H9 (cell line): ENCODE results near the gene SEPTIN3. TPM values are rescaled to one million over a fixed set of nuclear protein-coding genes. Genes with fewer than 3 reads are reported as not detected.

Experiments
- DNase-seq: peaks from one replicate; pipeline ENCODE4 v3.0.0-alpha.2; 2017
- H2AFZ ChIP-seq: one replicate; pipeline ENCODE4 v1.6.1; 2013; ENCODE audit warnings: mild to moderate bottlenecking, low read length, control low read depth, moderate library complexity
- H2AK5ac ChIP-seq: 2 replicates; pipeline ENCODE4 v1.6.1; 2013; ENCODE audit warnings: low read length, control low read depth, mixed read lengths; ENCODE audit not compliant: insufficient read length
- H2BK120ac ChIP-seq: one replicate; pipeline ENCODE4 v1.6.1; 2013; ENCODE audit warnings: low read depth, mild to moderate bottlenecking, low read length, control low read depth, inconsistent platforms; ENCODE audit not compliant: poor library complexity, severe bottlenecking
- H2BK12ac ChIP-seq: 2 replicates; pipeline ENCODE4 v1.6.1; 2013; ENCODE audit warnings: low read length, control low read depth, mixed read lengths, low read depth; ENCODE audit not compliant: insufficient read length
- H2BK15ac ChIP-seq: 2 replicates; pipeline ENCODE4 v1.6.1; 2013; ENCODE audit warnings: low read depth, low read length, control low read depth
- H2BK20ac ChIP-seq: one replicate; pipeline ENCODE4 v1.6.1; 2013; ENCODE audit warnings: low read depth, mild to moderate bottlenecking, low read length, control low read depth, inconsistent platforms; ENCODE audit not compliant: poor library complexity, severe bottlenecking
- H2BK5ac ChIP-seq: 2 replicates; pipeline ENCODE4 v1.6.1; 2013; ENCODE audit warnings: low read length, control low read depth, mixed read lengths; ENCODE audit not compliant: insufficient read length
- H3K14ac ChIP-seq: 2 replicates; pipeline ENCODE4 v1.6.1; 2013; ENCODE audit warnings: low read length, control low read depth; ENCODE audit not compliant: insufficient read depth
- H3K18ac ChIP-seq: 2 replicates; pipeline ENCODE4 v1.6.1; 2013; ENCODE audit warnings: low read depth, mild to moderate bottlenecking, mixed read lengths, low read length, control low read depth; ENCODE audit not compliant: insufficient read length
- H3K23ac ChIP-seq: 2 replicates; pipeline ENCODE4 v1.6.1; 2013; ENCODE audit warnings: low read length, control low read depth, mixed read lengths, low read depth; ENCODE audit not compliant: insufficient read length
- H3K23me2 ChIP-seq: 2 replicates; pipeline ENCODE4 v1.6.1; 2013; ENCODE audit warnings: low read depth, mild to moderate bottlenecking, mixed read lengths, low read length, control low read depth; ENCODE audit not compliant: insufficient read length, poor library complexity, severe bottlenecking
- H3K27ac ChIP-seq: 2 replicates; pipeline ENCODE4 v1.5.1; 2013; ENCODE audit warnings: low read length, control low read depth, mixed read lengths, low read depth; ENCODE audit not compliant: insufficient read length
- H3K27me3 ChIP-seq: 2 replicates; pipeline ENCODE4 v1.6.1; 2013; ENCODE audit warnings: low read length, control low read depth, inconsistent platforms; ENCODE audit not compliant: insufficient read depth
- H3K4ac ChIP-seq: 2 replicates; pipeline ENCODE4 v1.6.1; 2013; ENCODE audit warnings: low read depth, mild to moderate bottlenecking, control low read depth, inconsistent platforms, low read length, moderate library complexity
- H3K4me1 ChIP-seq: 2 replicates; pipeline ENCODE4 v1.6.1; 2013; ENCODE audit warnings: low read length, control low read depth, inconsistent platforms; ENCODE audit not compliant: insufficient read depth
- H3K4me2 ChIP-seq: 2 replicates; pipeline ENCODE4 v1.6.1; 2013; ENCODE audit warnings: low read length, control low read depth, mixed read lengths; ENCODE audit not compliant: insufficient read length, insufficient read depth
- H3K56ac ChIP-seq: 2 replicates; pipeline ENCODE4 v1.6.1; 2013; ENCODE audit warnings: low read depth, mild to moderate bottlenecking, mixed read lengths, low read length, control low read depth; ENCODE audit not compliant: insufficient read length
- H3K79me1 ChIP-seq: 2 replicates; pipeline ENCODE4 v1.6.1; 2013; ENCODE audit warnings: low read depth, mild to moderate bottlenecking, moderate library complexity, low read length, control low read depth, inconsistent platforms; ENCODE audit not compliant: insufficient read depth, poor library complexity, severe bottlenecking
- H3K79me2 ChIP-seq: 2 replicates; pipeline ENCODE4 v1.6.1; 2013; ENCODE audit warnings: low read length, control low read depth, inconsistent platforms; ENCODE audit not compliant: insufficient read depth
- H3K9ac ChIP-seq: 2 replicates; pipeline ENCODE4 v1.6.1; 2013; ENCODE audit warnings: low read length, control low read depth, mixed read lengths; ENCODE audit not compliant: insufficient read length; ENCODE audit errors: extremely low read depth
- H3K9me3 ChIP-seq: one replicate; pipeline ENCODE4 v1.6.1; 2013; ENCODE audit warnings: low read depth, low read length, inconsistent platforms; ENCODE audit not compliant: control insufficient read depth
- H3T11ph ChIP-seq: one replicate; pipeline ENCODE4 v1.6.1; 2013; ENCODE audit warnings: mild to moderate bottlenecking, low read length, control low read depth, inconsistent platforms
- H4K20me1 ChIP-seq: one replicate; pipeline ENCODE4 v1.6.1; 2013; ENCODE audit not compliant: control insufficient read depth, insufficient read length, insufficient read depth
- H4K5ac ChIP-seq: 2 replicates; pipeline ENCODE4 v1.6.1; 2013; ENCODE audit warnings: low read depth, mild to moderate bottlenecking, mixed read lengths, low read length, control low read depth; ENCODE audit not compliant: insufficient read length
- H4K8ac ChIP-seq: replicated peaks from 2 replicates; pipeline ENCODE4 v1.6.1; 2013; ENCODE audit warnings: low read length, control low read depth, mixed read lengths, low read depth; ENCODE audit not compliant: insufficient read length
- H4K91ac ChIP-seq: 2 replicates; pipeline ENCODE4 v1.6.1; 2013; ENCODE audit warnings: low read depth, mild to moderate bottlenecking, moderate library complexity, mixed read lengths, low read length, control low read depth; ENCODE audit not compliant: insufficient read length
- H3K27ac Mint-ChIP-seq, 3 experiments: 2 replicates in 2 of 3; 3 replicates in 1 of 3; pipeline ENCODE4 v1.8.0; 2020 to 2021; ENCODE audit warnings: mixed read lengths in 3 of 3, mild to moderate bottlenecking in 1 of 3, moderate library complexity in 1 of 3
- H3K27me3 Mint-ChIP-seq: 2 replicates; pipeline ENCODE4 v1.8.0; 2021; ENCODE audit warnings: low read depth, mild to moderate bottlenecking, moderate library complexity, mixed read lengths
- H3K36me3 Mint-ChIP-seq, 3 experiments: 2 replicates in 2 of 3; 3 replicates in 1 of 3; pipeline ENCODE4 v1.8.0; 2020 to 2021; ENCODE audit warnings: low read depth in 3 of 3, mixed read lengths in 3 of 3; ENCODE audit not compliant: insufficient read depth in 1 of 3
- H3K4me1 Mint-ChIP-seq, 2 experiments: 2 replicates each; pipeline ENCODE4 v1.8.0; 2020; ENCODE audit warnings: mixed read lengths in 2 of 2
- H3K4me3 Mint-ChIP-seq, 2 experiments: 2 replicates in 1 of 2; 3 replicates in 1 of 2; pipeline ENCODE4 v1.8.0; 2020 to 2021; ENCODE audit warnings: mild to moderate bottlenecking in 2 of 2, mixed read lengths in 2 of 2, moderate library complexity in 1 of 2
- H3K9me3 Mint-ChIP-seq, 2 experiments: 2 replicates in 1 of 2; 3 replicates in 1 of 2; pipeline ENCODE4 v1.8.0; 2020; ENCODE audit warnings: mild to moderate bottlenecking in 2 of 2, mixed read lengths in 2 of 2, moderate library complexity in 1 of 2
- CTCF ChIP-seq: fragments of 200-600 bp; sonication (generic); conservative IDR thresholded peaks from 3 replicates; pipeline ENCODE4 v1.8.0; 2021; ENCODE audit warnings: antibody characterized with exemption, mild to moderate bottlenecking
- WGBS: extraction: QIAGEN DNeasy Blood & Tissue Kit; methylation state at CpG from one replicate; pipeline ENCODE4 v1.1.7; 2013; ENCODE audit warnings: missing lambda C conversion rate, low lambda C conversion rate, mixed read lengths; ENCODE audit not compliant: insufficient read length; ENCODE audit errors: extremely low coverage; 5-methylcytosine and 5-hydroxymethylcytosine counted together
- total RNA-seq: library from RNA; stranded (reverse); gene quantifications from 2 replicates; pipeline ENCODE4 v1.2.1, GENCODE V29; 2021

Gene SEPTIN3
- total RNA-seq, 1 experiment from 2014 or later, result 33.3 TPM

GRCh38 chr22:41935509-41935908 is 33.7 kb upstream of the SEPTIN3 start:
- H4K8ac ChIP-seq, result no peak overlapping the region
- H3K23ac ChIP-seq, result no peak overlapping the region
- no peaks in the 10 kb centered on the region for H3K79me2 ChIP-seq
- H4K20me1 ChIP-seq, result peaks cover 2% of the 10 kb centered on the region
- no peak overlapping the region for H3K56ac ChIP-seq
- H3K9me3 Mint-ChIP-seq, result no peaks in the 10 kb centered on the region; a peak in 1 of 5 replicates
- H2AK5ac ChIP-seq, result no peak overlapping the region
- H3K36me3 Mint-ChIP-seq, result peaks cover 21 to 38% (median 36%) of the 10 kb centered on the region in 3 experiments; a peak in 6 of 7 replicates
- no peak overlapping the region for H2BK20ac ChIP-seq
- H3K14ac ChIP-seq, result no peak overlapping the region
- H2AFZ ChIP-seq, result no peak overlapping the region
- no peak overlapping the region for H3K4ac ChIP-seq
- 0 out of 7 replicates have a peak overlapping the region, but pooled peaks of 1 of the 3 experiments have one; percentile 70 for H3K27ac Mint-ChIP-seq
- H4K5ac ChIP-seq, result no peak overlapping the region
- H3K27me3 Mint-ChIP-seq, result peaks cover 6% of the 10 kb centered on the region
- WGBS, result no CpG with 5 or more reads among the region's 9 CpGs
- H2BK120ac ChIP-seq, result no peak overlapping the region
- H3K79me1 ChIP-seq, result no peaks in the 10 kb centered on the region
- no peaks in the 10 kb centered on the region for H3K9me3 ChIP-seq
- no peaks in the 10 kb centered on the region for H3K4me1 ChIP-seq
- H3K27me3 ChIP-seq, result no peaks in the 10 kb centered on the region
- H3K27ac ChIP-seq, result no peak overlapping the region
- H3K4me3 Mint-ChIP-seq, result no peak overlapping the region
- H3K4me1 Mint-ChIP-seq, result peaks cover 4 to 9% of the 10 kb centered on the region in 2 experiments; a peak in 2 of 4 replicates
- H3T11ph ChIP-seq, result no peak overlapping the region
- no peak overlapping the region for H3K9ac ChIP-seq
- H3K4me2 ChIP-seq, result no peak overlapping the region
- DNase-seq, result no peak
- no peak for TF ChIP-seq CTCF
- H2BK12ac ChIP-seq, result no peak overlapping the region
- H2BK5ac ChIP-seq, result no peak overlapping the region
- H3K18ac ChIP-seq, result no peak overlapping the region
- no peak overlapping the region for H2BK15ac ChIP-seq
- H4K91ac ChIP-seq, result no peak overlapping the region
- no peaks in the 10 kb centered on the region for H3K23me2 ChIP-seq
